Transverse colon (tissue), 4 donors: ENCODE results near the gene ACP6. TPM values are rescaled to one million over a fixed set of nuclear protein-coding genes. Genes with fewer than 3 reads are reported as not detected.

ENCODE experiments used
- DNase-seq: peaks from one replicate; pipeline ENCODE4 v3.0.0-alpha.2; 2019
- H3K27ac ChIP-seq, 4 donors: fragments of 200-600 bp; sonication (generic); 2 replicates each; pipeline ENCODE4 v1.5.1; 2016 to 2018; ENCODE audit warnings: inconsistent platforms in 4 of 4
- H3K27me3 ChIP-seq: fragments of 200-600 bp; sonication (generic); 2 replicates; pipeline ENCODE4 v1.5.1; 2017; ENCODE audit warnings: inconsistent platforms
- H3K36me3 ChIP-seq, 4 donors: fragments of 200-600 bp; sonication (generic); 2 replicates each; pipeline ENCODE4 v1.5.1; 2017 to 2019; ENCODE audit warnings: inconsistent platforms in 4 of 4
- H3K4me1 ChIP-seq, 4 donors: fragments of 200-600 bp; sonication (generic); 2 replicates each; pipeline ENCODE4 v1.5.1; 2017 to 2020; ENCODE audit warnings: inconsistent platforms in 4 of 4
- H3K4me3 ChIP-seq, 4 donors: fragments of 200-600 bp; sonication (generic); 1 replicate in 1 of 4; 2 replicates in 3 of 4; pipeline versions ENCODE4 v1.5.1 to v1.6.1; 2017 to 2019; ENCODE audit warnings: inconsistent platforms in 4 of 4
- H3K9me3 ChIP-seq, 2 donors: fragments of 200-600 bp; sonication (generic); 2 replicates each; pipeline ENCODE4 v1.5.1; 2017 to 2019; ENCODE audit warnings: inconsistent platforms in 2 of 2
- CTCF ChIP-seq, 5 experiments: fragments of 200-600 bp in 3 of 5; fragments of 450-650 bp in 2 of 5; sonication (generic) in 3 of 5; IDR thresholded peaks; 1 replicate in 2 of 5; 2 replicates in 3 of 5; pipeline ENCODE4 v1.5.1; 2016 to 2017; ENCODE audit warnings: antibody characterized with exemption in 5 of 5, inconsistent platforms in 3 of 5, mild to moderate bottlenecking in 2 of 5, moderate library complexity in 1 of 5
- EP300 ChIP-seq: sonication (generic); formaldehyde crosslinking; IDR thresholded peaks from one replicate; pipeline ENCODE4 v1.6.1; 2017; ENCODE audit warnings: antibody characterized with exemption, low read depth
- POLR2A ChIP-seq: fragments of 450-650 bp; IDR thresholded peaks from one replicate; pipeline ENCODE4 v1.6.1; 2016; ENCODE audit warnings: antibody characterized with exemption, mild to moderate bottlenecking, moderate library complexity
- POLR2AphosphoS5 ChIP-seq, 3 donors: sonication (generic); formaldehyde crosslinking; IDR thresholded peaks; one replicate each; pipeline ENCODE4 v1.6.1; 2016; ENCODE audit warnings: antibody characterized with exemption in 3 of 3
- WGBS, 2 donors: methylation state at CpG; one replicate each; pipeline ENCODE4 v1.1.5; 2018; ENCODE audit warnings: low coverage in 1 of 2; 5-methylcytosine and 5-hydroxymethylcytosine counted together
- in situ Hi-C, 4 donors: fragments of 200-750 bp; cut with MboI; loops; one replicate each; pipeline versions ENCODE4 v1.15.0 to v1.15.1; 2017; ENCODE audit warnings: low sequenced_read_pairs in 3 of 4, low pct_ligation_motif_present in 1 of 4, low pct_unique_long_range_greater_than_20kb in 1 of 4
- intact Hi-C: fragments of 100-400 bp; cut with DNase I; formaldehyde crosslinking; loops from one replicate; pipeline ENCODE4 v1.15.1; 2023; ENCODE audit warnings: low total_unique reads
- total RNA-seq, 4 donors: library from RNA; depleted of rRNA; stranded (reverse); fragments of >200 nt; gene quantifications; one replicate each; pipeline ENCODE4 v1.1.0, GENCODE V29; 2016

Gene ACP6
- total RNA-seq, 4 donors from 2014 or later, result 7.5 to 25.7 (median 19.9) TPM

GRCh38 chr1:147624011-147624410, 46.3 kb downstream of the ACP6 start:
- 93% methylated on average over 8 of the region's 8 CpGs; no CpG with 5 or more reads in 1 of the 2 donors for WGBS, 2 donors
- Histone ChIP-seq H3K27me3 (no peaks in the 10 kb centered on the region), H3K27ac (no peak overlapping the region), H3K4me1 (peaks cover 0 to 8% (median 6%) of the 10 kb centered on the region in 4 donors), H3K4me3 (no peak overlapping the region), H3K36me3 (peaks cover 0 to 6% (median 3%) of the 10 kb centered on the region in 4 donors), H3K9me3 (no peaks in the 10 kb centered on the region)
- DNase-seq, result no peak
- intact Hi-C loops (loop anchor here (5.0 kb wide), 1 partner anchor 122 kb away; no protein-coding TSS in a partner anchor), in situ Hi-C loops (no loop called here)
- TF ChIP-seq POLR2A (no peak), CTCF (IDR thresholded peaks at IDR 0.05) (no peak), EP300 (no peak), POLR2AphosphoS5 (IDR thresholded peaks at IDR 0.05) (no peak)

GRCh38 chr1:147622731-147623130, 47.6 kb downstream of the ACP6 start:
- no peak overlapping the region for H3K4me3 ChIP-seq
- H3K27ac ChIP-seq, result no peak overlapping the region
- TF ChIP-seq POLR2AphosphoS5 (IDR thresholded peaks at IDR 0.05), result no peak
- no peak for TF ChIP-seq CTCF (IDR thresholded peaks at IDR 0.05)
- no peak for TF ChIP-seq EP300
- no peak for TF ChIP-seq POLR2A
- no peaks in the 10 kb centered on the region for H3K9me3 ChIP-seq
- WGBS, 2 donors, result 67 to 88% methylated on average over 2 of the region's 2 CpGs
- intact Hi-C loops, result loop anchor here (5.0 kb wide), 1 partner anchor 120 kb away; no protein-coding TSS in a partner anchor
- H3K27me3 ChIP-seq, result no peaks in the 10 kb centered on the region
- H3K36me3 ChIP-seq, result peaks cover 0 to 9% (median 4%) of the 10 kb centered on the region in 4 donors
- in situ Hi-C loops, result no loop called here
- H3K4me1 ChIP-seq, result peaks cover 0 to 8% (median 6%) of the 10 kb centered on the region in 4 donors
- no peak for DNase-seq

DNA sequence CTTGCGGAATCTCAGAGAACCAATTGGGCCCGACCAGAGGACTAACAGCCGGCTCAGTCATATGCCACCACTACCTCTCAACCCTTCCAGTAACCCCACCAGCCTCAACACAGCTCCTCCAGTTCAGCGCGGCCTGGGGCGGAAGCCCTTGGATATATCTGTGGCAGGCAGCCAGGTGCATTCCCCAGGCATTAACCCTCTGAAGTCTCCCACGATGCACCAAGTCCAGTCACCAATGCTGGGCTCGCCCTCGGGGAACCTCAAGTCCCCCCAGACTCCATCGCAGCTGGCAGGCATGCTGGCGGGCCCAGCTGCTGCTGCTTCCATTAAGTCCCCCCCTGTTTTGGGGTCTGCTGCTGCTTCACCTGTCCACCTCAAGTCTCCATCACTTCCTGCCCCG, 49.8 kb downstream of the ACP6 start:
- intact Hi-C loops (loop anchor here (5.0 kb wide), 1 partner anchor 118 kb away; no protein-coding TSS in a partner anchor), in situ Hi-C loops (no loop called here)
- peaks cover 0 to 6% (median 3%) of the 10 kb centered on the region in 4 donors for H3K4me1 ChIP-seq
- H3K27me3 ChIP-seq, result no peaks in the 10 kb centered on the region
- H3K9me3 ChIP-seq, result no peaks in the 10 kb centered on the region
- H3K36me3 ChIP-seq, result peaks cover 0 to 21% (median 5%) of the 10 kb centered on the region in 4 donors
- no peak overlapping the region for H3K4me3 ChIP-seq
- no peak overlapping the region for H3K27ac ChIP-seq
- TF ChIP-seq CTCF (IDR thresholded peaks at IDR 0.05), result no peak
- TF ChIP-seq POLR2AphosphoS5 (IDR thresholded peaks at IDR 0.05), result no peak
- no peak for TF ChIP-seq POLR2A
- no peak for TF ChIP-seq EP300
- 73 to 84% methylated on average over 5 to 11 of the region's 12 CpGs for WGBS, 2 donors
- DNase-seq, result no peak

DNA sequence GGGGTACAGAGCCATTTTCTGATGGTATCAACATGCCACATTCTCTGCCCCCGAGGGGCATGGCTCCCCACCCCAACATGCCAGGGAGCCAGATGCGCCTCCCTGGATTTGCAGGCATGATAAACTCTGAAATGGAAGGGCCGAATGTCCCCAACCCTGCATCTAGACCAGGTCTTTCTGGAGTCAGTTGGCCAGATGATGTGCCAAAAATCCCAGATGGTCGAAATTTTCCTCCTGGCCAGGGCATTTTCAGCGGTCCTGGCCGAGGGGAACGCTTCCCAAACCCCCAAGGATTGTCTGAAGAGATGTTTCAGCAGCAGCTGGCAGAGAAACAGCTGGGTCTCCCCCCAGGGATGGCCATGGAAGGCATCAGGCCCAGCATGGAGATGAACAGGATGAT, 50.6 kb downstream of the ACP6 start:
- TF ChIP-seq POLR2A, result no peak
- TF ChIP-seq CTCF (IDR thresholded peaks at IDR 0.05), result no peak
- no peak for TF ChIP-seq POLR2AphosphoS5 (IDR thresholded peaks at IDR 0.05)
- no peak for TF ChIP-seq EP300
- no peak for DNase-seq
- Histone ChIP-seq H3K27ac (no peak overlapping the region), H3K9me3 (no peaks in the 10 kb centered on the region), H3K4me3 (no peak overlapping the region), H3K36me3 (peaks cover 0 to 28% (median 5%) of the 10 kb centered on the region in 4 donors), H3K27me3 (no peaks in the 10 kb centered on the region), H3K4me1 (no peaks in the 10 kb centered on the region)
- 90 to 94% methylated on average over 3 to 7 of the region's 7 CpGs for WGBS, 2 donors
- in situ Hi-C loops, result no loop called here
- intact Hi-C loops, result loop anchor here (5.0 kb wide), 1 partner anchor 117 kb away; no protein-coding TSS in a partner anchor
